HG03378 (cell line): ENCODE data around the gene RPH3AL.

Source experiments
- ATAC-seq: cut with Tn5 transposase; IDR thresholded peaks from one replicate; pipeline ENCODE4 v1.9.1; 2021; ENCODE audit warnings: mild to moderate bottlenecking, moderate library complexity; ENCODE audit not compliant: unreplicated experiment

The RPH3AL gene

GRCh38 chr17:353838-354234, 1.2 kb upstream of the RPH3AL start:
- no peak for ATAC-seq

- no peak for ATAC-seq
These were observed 718 bp upstream of the RPH3AL start for GRCh38 chr17:353213-353837.

GRCh38 chr17:351875-352420, 659 bp downstream of the RPH3AL start:
- ATAC-seq, result no peak

GRCh38 chr17:351449-351738, 1.2 kb downstream of the RPH3AL start:
- no peak for ATAC-seq

GRCh38 chr17:350706-351448, 1.7 kb downstream of the RPH3AL start:
- ATAC-seq, result no peak

- no peak for ATAC-seq
These were observed 2.9 kb downstream of the RPH3AL start for GRCh38 chr17:349666-350065.

GRCh38 chr17:348692-349425, 3.7 kb downstream of the RPH3AL start:
- no peak for ATAC-seq

- ATAC-seq, result no peak
These were observed 4.6 kb downstream of the RPH3AL start for GRCh38 chr17:348012-348411.

GRCh38 chr17:347309-347899, 5.2 kb downstream of the RPH3AL start:
- ATAC-seq, result no peak

GRCh38 chr17:345992-346785, 6.4 kb downstream of the RPH3AL start:
- no peak for ATAC-seq

GRCh38 chr17:345261-345660, 7.3 kb downstream of the RPH3AL start:
- ATAC-seq, result no peak

GRCh38 chr17:343875-344752, 8.5 kb downstream of the RPH3AL start:
- no peak for ATAC-seq

- ATAC-seq, result no peak
These were observed 9.4 kb downstream of the RPH3AL start for GRCh38 chr17:343211-343610.

GRCh38 chr17:340074-340473, 12.5 kb downstream of the RPH3AL start:
- ATAC-seq, result no peak

GRCh38 chr17:339193-340061, 13.2 kb downstream of the RPH3AL start:
- no peak for ATAC-seq

GRCh38 chr17:338442-339192, 14.0 kb downstream of the RPH3AL start:
- ATAC-seq, result no peak

- ATAC-seq, result no peak
These were observed 14.7 kb downstream of the RPH3AL start for GRCh38 chr17:337866-338265.

GRCh38 chr17:337453-337852, 15.2 kb downstream of the RPH3AL start:
- ATAC-seq, result no peak
